Cardiac fibroblast (primary cell): Measurements from ENCODE around the gene RPP21.

Experiments used
- DNase-seq, 2 donors: peaks; one replicate each; pipeline versions ENCODE4 v3.0.0 to v3.0.0-alpha.2; 2010; ENCODE audit warnings: low read depth in 2 of 2
- H3K4me3 ChIP-seq, 2 donors: replicated peaks in 1 of 2; 1 replicate in 1 of 2; 2 replicates in 1 of 2; pipeline ENCODE4 v1.5.1; 2011; ENCODE audit warnings: low read depth in 2 of 2, low read length in 2 of 2, mild to moderate bottlenecking in 2 of 2, moderate library complexity in 1 of 2
- TF ChIP-seq, protein P1 (sequence below): IDR thresholded peaks from one replicate; pipeline ENCODE4 v1.5.1; 2011; ENCODE audit warnings: low read depth, mild to moderate bottlenecking, low read length, inconsistent platforms

RPP21 gene

DNA sequence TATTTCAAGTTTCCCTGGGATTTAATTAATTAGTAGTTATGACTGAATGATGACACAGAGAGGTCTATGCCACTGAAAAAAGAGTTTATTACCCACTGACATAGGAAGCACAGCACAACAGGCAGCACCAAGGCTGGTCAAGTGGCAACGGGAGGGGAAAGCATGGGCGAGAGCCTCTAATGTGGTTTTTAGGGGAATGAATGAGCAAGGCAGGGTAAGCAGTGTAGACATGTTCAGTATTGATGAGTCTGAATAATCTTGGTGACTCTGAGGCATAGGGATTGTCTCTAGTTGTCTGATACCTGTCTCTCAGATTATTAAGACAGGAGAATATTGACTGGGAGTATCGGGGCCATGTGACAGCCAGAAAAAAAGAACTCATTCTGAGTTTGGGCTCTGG, 46.3 kb downstream of the RPP21 start:
- TF ChIP-seq, protein P1, sequence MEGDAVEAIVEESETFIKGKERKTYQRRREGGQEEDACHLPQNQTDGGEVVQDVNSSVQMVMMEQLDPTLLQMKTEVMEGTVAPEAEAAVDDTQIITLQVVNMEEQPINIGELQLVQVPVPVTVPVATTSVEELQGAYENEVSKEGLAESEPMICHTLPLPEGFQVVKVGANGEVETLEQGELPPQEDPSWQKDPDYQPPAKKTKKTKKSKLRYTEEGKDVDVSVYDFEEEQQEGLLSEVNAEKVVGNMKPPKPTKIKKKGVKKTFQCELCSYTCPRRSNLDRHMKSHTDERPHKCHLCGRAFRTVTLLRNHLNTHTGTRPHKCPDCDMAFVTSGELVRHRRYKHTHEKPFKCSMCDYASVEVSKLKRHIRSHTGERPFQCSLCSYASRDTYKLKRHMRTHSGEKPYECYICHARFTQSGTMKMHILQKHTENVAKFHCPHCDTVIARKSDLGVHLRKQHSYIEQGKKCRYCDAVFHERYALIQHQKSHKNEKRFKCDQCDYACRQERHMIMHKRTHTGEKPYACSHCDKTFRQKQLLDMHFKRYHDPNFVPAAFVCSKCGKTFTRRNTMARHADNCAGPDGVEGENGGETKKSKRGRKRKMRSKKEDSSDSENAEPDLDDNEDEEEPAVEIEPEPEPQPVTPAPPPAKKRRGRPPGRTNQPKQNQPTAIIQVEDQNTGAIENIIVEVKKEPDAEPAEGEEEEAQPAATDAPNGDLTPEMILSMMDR, result no peak
- no peak for DNase-seq
- H3K4me3 ChIP-seq, result no peak overlapping the region

- no peak overlapping the region for H3K4me3 ChIP-seq
- TF ChIP-seq, protein P1, result no peak
- no peak for DNase-seq
These were observed 49.2 kb downstream of the RPP21 start for GRCh38 chr6:30394139-30394538.
